Measurements from ENCODE around the gene PTPN1.
A peak's percentile ranks its signal among the peaks of the same experiment; 100 is the strongest.
"Not testable (repeated sequence)": the region's sequence is repeated elsewhere in the genome, so short reads cannot be mapped to it uniquely, and the experiment has no call there.

PTPN1 gene

DNA sequence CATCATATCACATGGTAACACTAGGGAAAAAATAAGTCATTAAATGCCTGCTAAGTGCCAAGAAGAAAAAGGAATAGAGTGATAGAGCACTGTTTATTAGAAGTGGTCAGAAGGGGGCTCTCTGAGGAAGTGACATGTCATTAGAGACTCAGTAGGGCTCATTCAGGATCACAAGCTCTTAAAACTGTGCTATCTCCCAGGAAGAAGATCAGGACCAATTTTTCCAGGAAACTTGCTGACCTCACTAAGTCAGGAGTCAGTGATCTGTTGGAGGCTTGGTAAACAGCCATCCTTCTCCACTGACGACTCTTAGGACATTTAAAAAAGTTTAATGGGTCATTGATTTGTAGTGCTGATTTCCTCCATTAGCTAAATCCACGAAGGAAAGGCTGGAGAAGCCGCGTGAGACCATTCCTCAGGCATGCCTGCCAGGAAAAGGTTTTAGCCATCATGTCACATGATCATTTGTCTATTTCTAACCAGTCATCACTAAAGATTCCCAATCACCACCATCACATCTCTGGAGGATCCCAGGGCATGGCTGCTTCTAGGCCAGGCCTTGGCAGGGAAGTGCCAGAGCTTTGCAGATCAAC lies 5.9 kb upstream of the PTPN1 start:
- no peak for DNase-seq (ENCODE audit: low read depth)
- H3K4me3 ChIP-seq (ENCODE audit: low read depth, low read length), result no peak overlapping the region

GRCh38 chr20:50506270-50506579 lies 4.0 kb upstream of the PTPN1 start:
- no peak overlapping the region for H3K4me3 ChIP-seq (ENCODE audit: low read depth, low read length)
- DNase-seq (ENCODE audit: low read depth), result no peak
- TF ChIP-seq CTCF (IDR thresholded peaks at IDR 0.05; ENCODE audit: insufficient read depth, low read depth, low read length, missing control alignments), result no peak

More for the DNA sequence above, 5.9 kb upstream of the PTPN1 start:
- TF ChIP-seq CTCF (IDR thresholded peaks at IDR 0.05; ENCODE audit: insufficient read depth, low read depth, low read length, missing control alignments), result no peak

DNA sequence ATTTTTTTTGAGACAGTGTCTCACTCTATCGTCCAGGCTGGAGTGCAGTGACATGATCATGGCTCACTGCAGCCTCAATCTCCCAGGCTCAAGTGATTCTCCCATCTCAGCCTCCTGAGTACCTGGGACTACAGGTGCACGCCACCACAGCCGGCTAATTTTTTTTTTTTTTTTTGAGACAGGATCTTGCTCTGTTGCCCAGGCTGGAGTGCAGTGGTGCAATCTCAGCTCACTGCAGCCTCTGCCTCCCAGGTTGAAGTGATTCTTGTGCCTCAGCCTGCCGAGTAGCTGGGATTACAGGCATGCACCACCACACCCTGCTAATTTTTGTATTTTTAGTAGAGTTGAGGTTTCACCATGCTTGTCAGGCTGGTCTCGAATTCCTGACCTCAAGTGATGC lies 2.4 kb upstream of the PTPN1 start:
- not testable (repeated sequence) for H3K4me3 ChIP-seq (ENCODE audit: low read depth, low read length)

DNA sequence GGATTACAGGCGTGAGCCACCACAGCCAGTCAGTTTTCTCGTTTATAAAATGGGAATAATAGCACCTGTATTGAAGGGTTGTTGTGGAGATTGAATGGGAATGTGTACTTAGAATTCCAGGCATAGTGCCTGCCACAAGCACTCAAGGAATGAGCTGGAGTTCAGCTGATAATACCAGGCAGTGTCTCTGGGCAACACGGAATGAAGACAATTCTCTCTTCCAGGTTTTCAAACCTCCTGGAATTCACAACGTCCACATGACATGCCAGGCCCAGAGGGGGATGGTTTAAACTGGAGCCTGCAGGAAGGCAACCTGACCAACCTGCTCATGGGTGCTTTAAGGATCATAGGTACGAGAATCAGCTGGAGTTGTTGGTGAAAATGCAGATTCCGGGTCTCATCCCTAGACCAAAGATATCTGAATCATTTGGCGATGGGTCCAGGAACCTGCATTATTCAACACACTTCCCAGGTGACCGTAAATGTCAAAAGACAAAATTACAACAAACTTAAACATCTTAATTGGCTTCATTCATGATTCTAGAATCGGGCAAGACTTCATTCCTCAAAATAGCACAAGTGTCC lies 1.9 kb upstream of the PTPN1 start:
- no peak for DNase-seq (ENCODE audit: low read depth)
- no peak for TF ChIP-seq CTCF (IDR thresholded peaks at IDR 0.05; ENCODE audit: insufficient read depth, low read depth, low read length, missing control alignments)
- no peak overlapping the region for H3K4me3 ChIP-seq (ENCODE audit: low read depth, low read length)

More for the DNA sequence above, 2.4 kb upstream of the PTPN1 start:
- not testable (repeated sequence) for DNase-seq (ENCODE audit: low read depth)

- H3K4me3 ChIP-seq (ENCODE audit: low read depth, low read length), result peak overlapping the region; percentile 99
- no peak for TF ChIP-seq CTCF (IDR thresholded peaks at IDR 0.05; ENCODE audit: insufficient read depth, low read depth, low read length, missing control alignments)
- DNase-seq (ENCODE audit: low read depth), result no peak
These were observed 741 bp downstream of the PTPN1 start for GRCh38 chr20:50510706-50511542.

- no peak for DNase-seq (ENCODE audit: low read depth)
- TF ChIP-seq CTCF (IDR thresholded peaks at IDR 0.05; ENCODE audit: insufficient read depth, low read depth, low read length, missing control alignments), result no peak
- peak overlapping the region; percentile 99 for H3K4me3 ChIP-seq (ENCODE audit: low read depth, low read length)
These were observed 2.1 kb downstream of the PTPN1 start for GRCh38 chr20:50512323-50512722.

DNA sequence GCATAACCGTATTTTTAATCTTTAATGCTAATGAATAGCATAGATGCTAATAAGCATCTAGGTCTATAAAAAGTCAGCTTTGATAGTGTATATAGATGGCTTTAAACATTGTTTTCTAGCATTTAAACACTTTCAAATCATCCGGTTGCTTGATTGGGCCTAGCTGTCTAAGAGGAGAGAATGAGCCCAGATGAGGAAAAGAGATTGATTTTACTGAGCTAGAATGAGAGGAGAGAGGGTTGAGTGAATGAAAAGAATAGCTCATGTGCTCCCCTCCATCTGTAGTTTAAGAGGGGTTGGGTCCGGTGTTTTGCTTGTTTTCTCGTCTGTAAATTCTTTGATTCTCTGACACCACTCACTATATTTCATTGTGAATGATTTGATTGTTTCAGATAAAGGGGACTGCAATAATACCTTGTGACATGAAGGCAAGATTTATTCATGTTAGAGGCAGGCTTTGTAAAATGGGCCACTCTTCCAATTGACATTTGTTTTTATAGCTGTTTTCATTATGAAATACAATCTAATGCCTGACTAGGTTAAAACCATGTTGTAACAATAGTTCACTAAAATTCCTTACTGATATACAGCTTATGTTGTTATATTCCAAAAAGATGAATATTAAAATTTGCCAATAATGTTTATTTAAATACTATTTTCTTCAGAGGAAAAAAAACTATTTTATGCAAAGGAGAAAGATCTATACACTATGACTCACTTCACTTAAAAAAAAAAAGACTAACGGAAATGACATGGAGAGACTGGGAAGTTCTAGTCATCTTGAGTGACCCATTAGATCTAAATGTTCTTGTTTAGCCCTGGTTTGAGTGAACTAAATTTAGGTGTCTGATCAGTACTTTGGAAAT lies 3.2 kb downstream of the PTPN1 start:
- TF ChIP-seq CTCF (IDR thresholded peaks at IDR 0.05; ENCODE audit: insufficient read depth, low read depth, low read length, missing control alignments), result no peak
- H3K4me3 ChIP-seq (ENCODE audit: low read depth, low read length), result peak overlapping the region; percentile 99
- DNase-seq (ENCODE audit: low read depth), result peak; percentile 43
